Measurements from ENCODE around the gene TSHZ3.

DNA sequence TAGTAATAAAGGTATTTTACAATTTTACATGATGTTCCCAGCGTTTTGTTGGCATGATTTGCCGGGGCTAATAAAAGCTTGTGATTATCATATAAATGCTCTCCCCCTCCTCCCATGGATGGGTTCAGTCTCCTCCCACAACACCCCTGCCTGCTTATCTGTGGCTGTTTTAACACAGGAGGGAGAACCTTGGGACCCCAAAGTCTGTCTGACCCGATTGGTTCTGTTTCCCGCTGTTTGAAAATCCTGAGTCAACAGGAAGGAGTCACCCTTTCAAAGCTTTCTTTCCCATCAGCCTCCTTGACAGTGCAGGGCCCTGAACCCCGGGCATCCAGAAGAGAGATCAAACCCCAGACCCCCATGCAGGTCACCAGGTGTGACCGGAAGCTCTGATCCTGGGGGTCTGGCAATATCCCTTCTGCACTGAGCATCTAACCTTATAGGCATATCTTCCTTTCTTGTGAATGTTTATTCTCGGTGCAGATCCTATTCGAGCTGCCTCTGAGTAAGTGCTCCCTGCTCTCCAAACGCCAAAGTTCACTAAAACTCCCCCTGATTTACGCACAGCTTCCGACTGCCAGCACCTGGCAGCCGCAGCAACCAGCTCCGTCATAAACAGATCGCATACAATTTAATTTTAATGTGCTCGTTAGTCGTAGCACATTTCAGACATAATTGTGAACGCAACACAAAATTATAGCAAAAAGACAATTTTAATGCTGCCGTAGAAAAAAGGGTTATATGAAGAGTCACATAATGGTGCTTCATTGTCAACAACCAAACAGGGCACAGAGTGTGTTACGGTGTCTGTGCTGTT, 74.8 kb downstream of the TSHZ3 start:
- no peak for TF ChIP-seq CTCF (conservative IDR thresholded peaks at IDR 0.05; ENCODE audit: low read depth, low read length)
- no peak for TF ChIP-seq EZH2 (IDR thresholded peaks at IDR 0.05; ENCODE audit: borderline replicate concordance, low read depth, low read length, poor library complexity, severe bottlenecking)
